MG63 (cell line): ENCODE measurements around the gene DCDC1. TPM values are rescaled to one million over a fixed set of nuclear protein-coding genes. Genes with fewer than 3 reads are reported as not detected.

Experiments used
- DNase-seq: peaks from one replicate; pipeline ENCODE4 v3.0.0-alpha.2; 2020
- H3K27me3 ChIP-seq: fragments of 250-450 bp; sonication (Bioruptor Pico); 2 replicates; pipeline ENCODE4 v1.5.1; 2020; ENCODE audit warnings: mild to moderate bottlenecking, moderate library complexity
- H3K36me3 ChIP-seq: fragments of 250-450 bp; sonication (Bioruptor Pico); 2 replicates; pipeline ENCODE4 v1.5.1; 2020; ENCODE audit warnings: mild to moderate bottlenecking, moderate library complexity
- H3K4me3 ChIP-seq: fragments of 250-450 bp; sonication (Bioruptor Pico); 2 replicates; pipeline ENCODE4 v1.5.1; 2020; ENCODE audit warnings: mild to moderate bottlenecking, moderate library complexity
- H3K9me3 ChIP-seq: fragments of 250-450 bp; sonication (Bioruptor Pico); 2 replicates; pipeline ENCODE4 v1.5.1; 2020; ENCODE audit warnings: mild to moderate bottlenecking, moderate library complexity
- total RNA-seq: library from RNA; depleted of rRNA; stranded (reverse); fragments of >200 nt; shearing (Covaris generic); gene quantifications from 2 replicates; pipeline ENCODE4 v1.2.3, GENCODE V29; 2014; ENCODE audit warnings: low replicate concordance; rRNA removed

DCDC1 gene
- 0.36 TPM in 1 of 2 replicates, not detected in the other for total RNA-seq

DNA sequence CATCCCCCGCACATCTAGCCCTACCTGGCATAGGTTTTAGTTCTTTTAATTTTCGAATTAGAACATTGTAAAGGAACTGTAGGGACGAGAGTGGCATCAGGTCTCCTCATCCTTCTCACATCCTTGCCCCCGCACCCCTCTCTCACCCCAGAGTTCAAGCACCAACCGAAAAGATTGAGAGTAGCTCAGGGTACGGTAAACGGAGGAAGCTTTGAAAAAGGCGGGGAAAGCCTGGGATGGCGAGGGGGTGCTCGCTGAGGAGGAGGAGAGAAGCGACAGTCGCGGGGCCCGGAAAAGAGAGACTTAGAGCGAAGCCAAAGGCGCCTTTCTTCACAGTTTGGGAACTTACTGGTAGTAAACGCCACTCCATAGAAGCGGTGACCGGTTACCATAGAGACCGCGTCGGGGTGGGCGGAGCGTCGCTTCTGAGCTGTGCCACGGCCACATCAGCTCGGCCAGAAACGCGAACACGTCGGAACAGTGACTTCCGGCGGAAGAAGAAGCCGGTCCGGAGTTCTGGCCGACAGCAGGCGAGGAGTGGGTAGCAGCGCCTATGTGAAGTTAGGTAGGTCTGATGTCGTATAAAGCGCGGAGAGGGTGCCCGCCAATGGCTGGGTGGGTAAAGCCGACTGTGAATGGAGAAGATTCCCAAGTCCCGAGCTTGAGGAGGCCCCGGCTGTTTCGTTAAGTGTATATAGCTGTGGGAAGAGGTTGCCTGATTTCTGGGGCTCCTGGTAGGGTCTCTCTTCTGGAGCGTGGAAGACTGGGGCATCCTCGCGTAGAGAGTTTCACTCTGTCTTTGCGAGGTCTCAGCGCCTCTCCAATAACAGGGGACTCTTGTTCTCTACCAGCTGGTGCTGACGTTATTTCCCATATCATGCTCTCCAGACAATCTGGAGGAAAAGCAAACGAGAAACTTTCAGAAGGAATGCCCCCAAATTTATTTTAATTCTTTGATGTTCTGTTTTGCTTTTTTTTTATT lies at the start of gene DCDC1, which contains the start of gene DNAJC24:
TSS of gene DCDC1 (minus strand) at position 392 of the 982 bp plus-strand sequence. CDS start 41,459 bp downstream, outside the sequence.
TSS of gene DNAJC24 (plus strand) at position 513 of the 982 bp plus-strand sequence. CDS start 889 bp downstream, outside the sequence.
- no peaks in the 10 kb centered on the region for H3K36me3 ChIP-seq
- H3K9me3 ChIP-seq, result no peaks in the 10 kb centered on the region
- H3K27me3 ChIP-seq, result no peaks in the 10 kb centered on the region
- peak; percentile 81 for DNase-seq
- H3K4me3 ChIP-seq, result peak within 1 kb of the TSS; percentile 77

DNA sequence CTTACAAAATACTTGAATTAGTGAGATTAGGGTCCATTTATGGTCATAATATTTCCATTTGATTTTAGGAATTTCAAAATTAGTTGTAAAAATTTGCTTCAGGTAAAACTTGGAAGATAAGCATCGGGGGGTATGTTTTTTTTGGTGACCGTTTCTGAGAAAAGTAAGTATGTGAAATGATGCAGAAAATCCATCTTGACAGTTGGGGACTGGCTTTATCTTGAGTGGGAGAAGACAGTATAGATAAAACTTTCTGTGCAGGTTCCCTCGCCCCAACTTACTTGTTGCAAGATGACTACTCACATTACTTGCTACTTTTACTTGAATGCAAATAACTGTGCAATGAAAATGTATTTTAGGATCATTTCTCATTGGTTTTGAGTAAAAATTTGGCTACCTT lies 49.6 kb upstream of the DCDC1 start:
- DNase-seq, result no peak
- H3K9me3 ChIP-seq, result no peaks in the 10 kb centered on the region
- no peak overlapping the region for H3K4me3 ChIP-seq
- no peaks in the 10 kb centered on the region for H3K36me3 ChIP-seq
- H3K27me3 ChIP-seq, result no peaks in the 10 kb centered on the region

DNA sequence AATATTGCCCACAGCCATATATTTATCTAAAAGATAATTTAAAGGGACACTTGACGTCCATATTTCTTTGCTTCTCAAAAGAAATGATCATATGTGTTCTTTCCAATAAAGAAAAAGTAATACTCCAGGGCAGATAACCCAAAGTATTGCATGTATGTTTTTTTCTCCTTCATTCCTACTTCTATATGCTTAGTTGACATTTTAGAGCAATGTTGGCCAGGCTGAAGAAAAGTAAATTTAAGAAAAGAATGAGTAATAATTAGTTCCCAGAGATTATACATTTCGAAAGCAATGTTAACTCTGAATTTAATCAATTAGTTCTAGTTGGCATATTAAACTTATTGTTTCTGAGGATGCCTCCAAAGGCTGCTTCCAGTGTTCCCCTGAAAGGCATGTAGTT lies 48.3 kb upstream of the DCDC1 start:
- H3K4me3 ChIP-seq, result no peak overlapping the region

DNA sequence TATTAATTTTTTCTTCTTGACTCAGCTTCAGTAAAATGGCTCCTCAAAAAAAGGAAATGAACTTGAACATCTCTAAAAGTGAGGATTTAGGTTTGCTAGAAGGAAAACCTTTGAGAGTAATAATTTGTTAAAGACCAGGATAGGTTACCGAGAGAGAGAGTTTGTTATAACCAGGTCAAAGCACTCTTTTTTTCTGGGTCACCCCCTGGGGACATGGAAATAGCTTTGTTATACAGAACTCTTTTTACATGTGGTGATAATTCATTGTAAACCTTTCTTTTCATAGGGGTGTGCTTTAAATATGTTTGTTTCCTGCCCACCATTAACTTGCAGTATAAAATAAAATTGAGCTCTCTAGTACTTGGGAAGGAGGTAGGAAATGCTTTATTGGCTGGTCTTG lies 47.8 kb upstream of the DCDC1 start:
- Histone ChIP-seq H3K4me3 (no peak overlapping the region), H3K27me3 (no peaks in the 10 kb centered on the region), H3K36me3 (no peaks in the 10 kb centered on the region), H3K9me3 (no peaks in the 10 kb centered on the region)
- DNase-seq, result no peak

More for the DNA sequence above, 48.3 kb upstream of the DCDC1 start:
- Histone ChIP-seq H3K27me3 (no peaks in the 10 kb centered on the region), H3K36me3 (no peaks in the 10 kb centered on the region), H3K9me3 (no peaks in the 10 kb centered on the region)
- no peak for DNase-seq

- H3K36me3 ChIP-seq, result no peaks in the 10 kb centered on the region
- H3K4me3 ChIP-seq, result no peak overlapping the region
- H3K27me3 ChIP-seq, result no peaks in the 10 kb centered on the region
- DNase-seq, result no peak
- no peaks in the 10 kb centered on the region for H3K9me3 ChIP-seq
Measured at GRCh38 chr11:31415435-31415834, 45.9 kb upstream of the DCDC1 start.

DNA sequence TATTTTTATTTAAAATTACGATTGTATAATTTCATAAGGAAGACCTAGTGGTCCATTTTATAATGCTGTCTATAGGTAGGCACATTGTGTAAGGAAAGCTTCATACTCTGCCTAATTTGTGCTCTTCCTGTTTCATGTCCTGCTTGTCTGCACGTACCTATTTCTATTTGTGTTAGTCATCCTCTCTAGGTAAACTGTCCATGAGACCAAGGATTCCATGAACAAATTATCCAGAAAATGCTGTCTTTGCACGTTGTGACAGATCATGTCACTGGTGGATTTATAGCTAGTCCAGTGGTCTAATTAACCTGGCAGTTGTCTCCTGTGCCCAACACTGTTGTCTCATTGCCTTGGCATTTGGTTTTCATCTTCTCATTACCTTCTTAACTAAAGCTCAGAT lies 44.8 kb upstream of the DCDC1 start:
- no peaks in the 10 kb centered on the region for H3K27me3 ChIP-seq
- no peaks in the 10 kb centered on the region for H3K36me3 ChIP-seq
- no peak overlapping the region for H3K4me3 ChIP-seq
- no peaks in the 10 kb centered on the region for H3K9me3 ChIP-seq
- no peak for DNase-seq

DNA sequence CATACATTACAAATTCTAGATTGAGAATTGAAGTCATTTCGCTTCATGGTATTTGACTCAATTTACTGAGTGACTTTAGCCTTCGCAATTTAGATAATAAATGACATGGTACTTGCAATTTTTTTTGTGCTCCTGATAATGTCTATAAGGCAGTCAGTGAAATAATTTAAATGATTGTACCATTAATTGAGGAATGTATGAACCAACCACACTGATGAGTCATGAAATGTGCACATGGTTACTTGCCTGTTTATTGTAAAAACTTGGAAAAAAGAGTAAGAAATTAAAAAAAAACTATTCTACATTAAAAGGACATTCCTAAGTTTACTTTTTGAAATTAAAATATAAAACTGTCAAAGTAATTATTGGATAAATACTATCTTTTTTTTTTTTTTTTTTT lies 43.4 kb upstream of the DCDC1 start:
- Histone ChIP-seq H3K27me3 (no peaks in the 10 kb centered on the region), H3K9me3 (no peaks in the 10 kb centered on the region), H3K4me3 (no peak overlapping the region), H3K36me3 (no peaks in the 10 kb centered on the region)
- DNase-seq, result no peak

- no peaks in the 10 kb centered on the region for H3K9me3 ChIP-seq
- no peaks in the 10 kb centered on the region for H3K36me3 ChIP-seq
- no peak overlapping the region for H3K4me3 ChIP-seq
- no peaks in the 10 kb centered on the region for H3K27me3 ChIP-seq
- DNase-seq, result no peak
Measured at GRCh38 chr11:31408201-31408600, 38.7 kb upstream of the DCDC1 start.

- no peak for DNase-seq
- Histone ChIP-seq H3K9me3 (no peaks in the 10 kb centered on the region), H3K27me3 (no peaks in the 10 kb centered on the region), H3K4me3 (no peak overlapping the region), H3K36me3 (no peaks in the 10 kb centered on the region)
Measured at GRCh38 chr11:31404614-31405013, 35.1 kb upstream of the DCDC1 start.

DNA sequence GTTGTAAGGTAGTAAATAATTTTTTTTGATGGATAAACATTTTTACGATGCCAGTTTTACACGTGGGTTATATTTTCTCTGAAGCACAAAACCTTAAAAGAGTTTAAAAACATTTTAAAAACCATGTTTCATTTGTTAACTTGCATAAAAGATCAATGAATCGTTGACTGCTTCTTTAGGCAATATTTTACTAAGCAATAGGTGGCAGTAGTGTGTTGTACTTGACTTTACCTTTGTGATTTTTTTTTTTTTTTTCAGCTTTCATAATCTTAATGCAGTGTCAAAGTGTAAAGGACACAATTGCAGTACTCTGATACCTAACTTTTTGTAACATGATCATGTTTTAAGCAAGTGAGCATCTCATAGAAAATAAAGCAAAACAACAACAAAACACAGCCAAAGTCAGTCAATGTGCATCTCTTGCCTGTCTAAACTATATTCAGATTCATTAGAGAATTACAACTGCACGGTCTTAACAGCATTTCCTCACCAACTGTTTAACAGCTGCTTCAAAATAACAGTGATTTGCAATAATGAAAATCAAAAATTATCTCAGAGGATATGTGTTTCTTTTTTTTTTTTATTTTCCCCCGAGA lies 27.8 kb upstream of the DCDC1 start:
- Histone ChIP-seq H3K27me3 (no peaks in the 10 kb centered on the region), H3K4me3 (no peak overlapping the region), H3K36me3 (no peaks in the 10 kb centered on the region), H3K9me3 (no peaks in the 10 kb centered on the region)
- DNase-seq, result no peak

- no peaks in the 10 kb centered on the region for H3K9me3 ChIP-seq
- H3K27me3 ChIP-seq, result no peaks in the 10 kb centered on the region
- H3K4me3 ChIP-seq, result no peak overlapping the region
- no peak for DNase-seq
- no peaks in the 10 kb centered on the region for H3K36me3 ChIP-seq
Measured at GRCh38 chr11:31387379-31387778, 17.8 kb upstream of the DCDC1 start.

DNA sequence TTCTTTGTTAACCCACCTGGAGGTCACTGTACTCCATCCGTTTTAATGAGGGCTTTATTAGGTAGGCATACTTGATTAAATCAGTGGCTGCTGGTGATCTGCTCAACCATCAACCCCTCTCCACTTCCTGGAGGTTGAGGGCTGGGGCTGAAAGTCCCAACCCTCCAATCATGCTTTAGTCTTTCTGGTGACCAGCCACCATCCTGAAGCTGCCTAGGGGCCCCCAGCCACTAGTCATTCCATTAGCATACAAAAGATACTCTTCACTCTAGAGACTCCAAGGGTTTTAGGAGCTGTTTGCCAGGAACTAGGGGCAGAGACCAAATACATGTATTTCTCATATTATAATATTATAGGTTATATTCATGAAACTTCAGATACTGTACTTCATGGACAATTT lies 13.6 kb upstream of the DCDC1 start:
- no peaks in the 10 kb centered on the region for H3K9me3 ChIP-seq
- no peaks in the 10 kb centered on the region for H3K27me3 ChIP-seq
- no peak overlapping the region for H3K4me3 ChIP-seq
- H3K36me3 ChIP-seq, result no peaks in the 10 kb centered on the region
- no peak for DNase-seq

DNA sequence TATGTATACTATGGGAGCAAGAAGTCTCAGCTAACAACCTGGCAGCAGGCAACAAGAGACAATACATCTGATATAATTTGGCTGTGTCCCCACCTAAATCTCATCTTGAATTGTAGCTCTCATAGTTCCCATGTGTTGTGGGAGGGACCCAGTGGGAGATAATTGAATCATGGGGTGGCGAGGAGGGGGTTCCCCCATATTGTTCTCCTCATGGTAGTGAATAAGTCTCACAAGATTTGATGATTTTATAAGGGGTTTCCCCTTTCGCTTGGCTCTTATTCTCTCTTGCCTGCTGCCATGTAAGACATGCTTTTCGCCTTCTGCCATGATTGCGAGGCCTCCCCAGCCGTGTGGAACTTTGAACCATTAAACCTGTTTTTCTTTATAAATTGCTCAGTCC lies 6.3 kb upstream of the DCDC1 start:
- DNase-seq, result no peak
- Histone ChIP-seq H3K27me3 (no peaks in the 10 kb centered on the region), H3K36me3 (no peaks in the 10 kb centered on the region), H3K4me3 (no peak overlapping the region), H3K9me3 (no peaks in the 10 kb centered on the region)

DNA sequence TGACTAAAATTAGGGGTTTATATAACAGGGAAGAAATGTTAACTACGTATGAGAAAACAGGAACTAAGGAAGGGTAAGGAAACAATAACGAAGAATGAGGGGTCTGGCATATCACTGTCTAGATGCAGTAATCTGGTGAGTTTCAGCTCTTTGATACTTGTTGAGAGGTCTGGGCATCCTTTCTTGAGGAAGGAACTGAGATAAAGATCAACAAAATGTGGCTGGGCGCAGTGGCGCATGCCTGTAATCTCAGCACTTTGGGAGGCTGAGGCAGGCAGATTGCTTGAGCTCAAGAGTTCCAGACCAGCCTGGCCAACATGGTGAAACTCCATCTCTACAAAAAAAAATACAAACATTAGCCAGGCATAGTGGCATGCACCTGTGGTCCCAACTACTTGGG lies 2.7 kb downstream of the DCDC1 start:
- Histone ChIP-seq H3K36me3 (no peaks in the 10 kb centered on the region), H3K27me3 (no peaks in the 10 kb centered on the region), H3K4me3 (no peak overlapping the region), H3K9me3 (no peaks in the 10 kb centered on the region)
- DNase-seq, result no peak

DNA sequence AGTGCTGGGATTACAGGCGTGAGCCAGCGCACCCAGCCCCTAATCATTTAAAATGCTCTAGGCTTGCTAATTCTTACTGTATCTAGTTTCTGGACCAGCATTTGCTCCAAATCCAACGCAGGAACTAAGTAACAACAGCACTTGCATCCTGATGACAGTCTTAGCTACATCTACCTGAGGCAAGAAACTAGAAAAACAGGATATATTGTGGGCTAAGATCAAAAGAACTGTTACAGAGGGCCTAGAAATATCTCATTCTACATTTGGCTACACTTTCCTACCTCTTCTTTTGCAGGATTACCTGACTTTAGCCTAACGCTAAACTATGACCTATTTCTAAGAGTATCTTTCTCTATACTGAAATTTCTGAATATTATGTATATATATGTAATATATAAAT lies 7.8 kb downstream of the DCDC1 start:
- H3K27me3 ChIP-seq, result no peaks in the 10 kb centered on the region
- H3K9me3 ChIP-seq, result no peaks in the 10 kb centered on the region
- H3K36me3 ChIP-seq, result no peaks in the 10 kb centered on the region
- no peak overlapping the region for H3K4me3 ChIP-seq
- no peak for DNase-seq

DNA sequence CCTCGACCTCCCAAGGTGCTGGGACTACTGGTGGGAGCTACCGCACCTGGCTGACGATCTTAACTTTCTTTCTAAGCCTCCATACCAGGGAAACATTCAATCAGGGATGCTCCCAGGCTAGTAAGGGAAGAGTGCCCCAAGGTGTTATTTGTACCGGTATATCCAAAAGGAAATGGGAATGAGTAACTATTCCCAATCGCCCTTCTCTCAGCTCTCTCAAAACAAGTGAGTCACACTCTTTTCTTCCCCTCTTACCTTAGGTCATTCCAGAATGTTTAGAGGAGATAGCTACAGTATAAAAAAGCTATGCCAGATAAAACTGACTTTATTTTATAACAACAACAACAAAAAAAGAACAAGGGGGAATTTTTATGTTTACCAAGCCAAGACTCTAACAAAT lies 13.7 kb downstream of the DCDC1 start:
- H3K9me3 ChIP-seq, result no peaks in the 10 kb centered on the region
- no peaks in the 10 kb centered on the region for H3K36me3 ChIP-seq
- no peak for DNase-seq
- no peaks in the 10 kb centered on the region for H3K27me3 ChIP-seq
- no peak overlapping the region for H3K4me3 ChIP-seq

- H3K4me3 ChIP-seq, result no peak overlapping the region
- no peaks in the 10 kb centered on the region for H3K9me3 ChIP-seq
- no peaks in the 10 kb centered on the region for H3K36me3 ChIP-seq
- no peak for DNase-seq
- H3K27me3 ChIP-seq, result no peaks in the 10 kb centered on the region
Measured at GRCh38 chr11:31355131-31355530, 14.4 kb downstream of the DCDC1 start.

DNA sequence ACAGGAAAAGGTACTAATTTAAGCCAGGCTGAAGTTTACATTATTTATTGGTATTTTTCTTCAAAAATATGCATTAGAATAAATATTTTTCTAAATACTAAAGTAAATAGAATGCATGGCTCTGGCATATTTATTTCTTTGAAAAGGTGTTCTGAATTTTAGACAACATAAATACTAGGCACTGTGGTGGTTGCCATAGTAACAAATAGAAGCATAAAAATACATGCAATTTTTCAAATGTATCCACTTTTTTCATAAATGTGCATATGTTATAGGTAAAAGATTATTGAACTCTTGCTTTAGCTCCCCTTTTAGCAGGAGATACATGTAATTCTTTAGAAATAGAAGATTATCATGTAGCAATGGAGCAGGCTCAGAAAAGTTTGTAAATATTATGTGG lies 18.4 kb downstream of the DCDC1 start:
- Histone ChIP-seq H3K27me3 (no peaks in the 10 kb centered on the region), H3K9me3 (no peaks in the 10 kb centered on the region), H3K36me3 (no peaks in the 10 kb centered on the region), H3K4me3 (no peak overlapping the region)
- DNase-seq, result no peak
